Cardiac fibroblast (primary cell): ENCODE measurements around the gene PRKN.
A peak's percentile ranks its signal among the peaks of the same experiment; 100 is the strongest.

Source experiments
- DNase-seq, 2 donors: peaks; one replicate each; pipeline versions ENCODE4 v3.0.0 to v3.0.0-alpha.2; 2010; ENCODE audit warnings: low read depth in 2 of 2
- H3K4me3 ChIP-seq, 2 donors: replicated peaks in 1 of 2; 1 replicate in 1 of 2; 2 replicates in 1 of 2; pipeline ENCODE4 v1.5.1; 2011; ENCODE audit warnings: low read depth in 2 of 2, low read length in 2 of 2, mild to moderate bottlenecking in 2 of 2, moderate library complexity in 1 of 2
- TF ChIP-seq, protein P1 (sequence below): IDR thresholded peaks from one replicate; pipeline ENCODE4 v1.5.1; 2011; ENCODE audit warnings: low read depth, mild to moderate bottlenecking, low read length, inconsistent platforms

The PRKN gene

DNA sequence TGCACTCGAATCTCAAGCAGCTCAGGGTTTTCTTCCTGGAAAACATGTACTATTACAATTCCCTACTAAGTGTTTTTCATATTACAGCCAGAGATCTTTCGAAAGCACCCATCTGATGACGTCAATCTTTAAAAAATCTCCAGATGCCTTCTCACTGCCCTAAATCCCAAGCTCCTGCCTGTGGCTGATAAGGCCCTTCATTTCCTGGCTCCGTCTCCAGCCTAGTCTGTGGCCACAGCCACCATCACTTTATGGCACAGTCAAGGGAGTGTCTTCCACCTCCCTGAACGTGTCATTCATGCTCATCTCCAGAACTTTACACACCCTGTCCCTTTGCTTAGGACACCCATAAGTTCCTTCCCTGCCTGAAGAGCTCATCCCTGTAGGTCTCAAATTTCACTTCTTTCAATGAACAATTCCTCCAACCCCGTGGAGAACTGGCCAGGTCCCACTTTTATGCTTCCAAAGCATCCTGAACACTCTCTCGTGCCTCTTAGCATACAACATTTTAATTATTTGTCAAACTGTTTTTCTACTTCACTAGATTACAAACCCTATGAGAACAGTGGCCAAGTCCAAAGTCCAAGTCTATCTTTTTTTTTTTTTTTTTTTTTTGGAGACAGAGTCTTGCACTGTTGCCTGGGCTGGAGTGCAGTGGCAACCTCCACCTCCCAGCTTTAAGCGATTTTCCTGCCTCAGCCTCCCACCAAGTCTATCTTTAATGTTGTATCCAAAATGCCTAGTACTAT is 1347.6 kb downstream of the PRKN start:
- no peak overlapping the region for H3K4me3 ChIP-seq
- DNase-seq = peak; percentile 46 to 66
- TF ChIP-seq, protein P1, sequence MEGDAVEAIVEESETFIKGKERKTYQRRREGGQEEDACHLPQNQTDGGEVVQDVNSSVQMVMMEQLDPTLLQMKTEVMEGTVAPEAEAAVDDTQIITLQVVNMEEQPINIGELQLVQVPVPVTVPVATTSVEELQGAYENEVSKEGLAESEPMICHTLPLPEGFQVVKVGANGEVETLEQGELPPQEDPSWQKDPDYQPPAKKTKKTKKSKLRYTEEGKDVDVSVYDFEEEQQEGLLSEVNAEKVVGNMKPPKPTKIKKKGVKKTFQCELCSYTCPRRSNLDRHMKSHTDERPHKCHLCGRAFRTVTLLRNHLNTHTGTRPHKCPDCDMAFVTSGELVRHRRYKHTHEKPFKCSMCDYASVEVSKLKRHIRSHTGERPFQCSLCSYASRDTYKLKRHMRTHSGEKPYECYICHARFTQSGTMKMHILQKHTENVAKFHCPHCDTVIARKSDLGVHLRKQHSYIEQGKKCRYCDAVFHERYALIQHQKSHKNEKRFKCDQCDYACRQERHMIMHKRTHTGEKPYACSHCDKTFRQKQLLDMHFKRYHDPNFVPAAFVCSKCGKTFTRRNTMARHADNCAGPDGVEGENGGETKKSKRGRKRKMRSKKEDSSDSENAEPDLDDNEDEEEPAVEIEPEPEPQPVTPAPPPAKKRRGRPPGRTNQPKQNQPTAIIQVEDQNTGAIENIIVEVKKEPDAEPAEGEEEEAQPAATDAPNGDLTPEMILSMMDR = no peak

DNA sequence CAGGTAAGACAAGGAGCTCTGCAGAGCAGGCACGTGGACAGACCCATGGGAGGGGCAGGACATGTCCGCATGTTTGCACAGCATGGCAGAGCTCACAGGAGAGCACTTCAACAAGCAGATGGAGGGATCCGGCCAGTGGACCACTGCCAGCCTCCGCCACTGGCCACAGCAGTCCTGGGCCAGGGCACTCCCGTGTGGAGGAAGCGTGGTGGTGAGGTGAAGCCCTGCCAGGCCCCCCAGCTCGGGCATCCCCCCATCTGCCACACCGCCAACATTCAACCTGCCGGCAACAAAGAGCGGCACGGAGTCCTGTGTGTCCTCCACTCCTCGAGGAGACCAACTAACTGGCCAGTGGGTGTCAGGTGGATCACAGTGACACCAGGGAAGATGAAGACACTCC is 1349.5 kb downstream of the PRKN start:
- H3K4me3 ChIP-seq = no peak overlapping the region
- TF ChIP-seq, protein P1 = no peak
- DNase-seq = no peak

DNA sequence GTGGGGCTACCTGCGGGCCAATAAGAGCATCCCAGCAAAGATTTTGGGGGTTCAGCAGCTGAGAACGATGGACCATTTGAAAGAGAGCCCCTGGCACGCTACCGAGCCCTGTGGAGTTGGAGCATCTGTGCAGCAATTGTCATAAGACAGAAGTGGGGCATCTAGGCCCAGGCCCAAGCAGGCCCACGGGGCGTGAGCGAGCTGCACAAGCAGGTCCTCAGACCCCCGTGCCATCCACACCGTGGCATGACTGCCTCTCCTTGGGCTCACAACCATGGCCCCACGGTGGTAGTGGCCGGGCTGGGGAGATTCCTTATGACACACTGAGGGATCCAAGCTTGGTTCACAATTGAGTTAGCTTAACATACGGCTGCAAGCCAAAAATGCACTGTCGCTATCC is 1350.5 kb downstream of the PRKN start:
- DNase-seq = no peak
- no peak overlapping the region for H3K4me3 ChIP-seq
- TF ChIP-seq, protein P1 = no peak

DNA sequence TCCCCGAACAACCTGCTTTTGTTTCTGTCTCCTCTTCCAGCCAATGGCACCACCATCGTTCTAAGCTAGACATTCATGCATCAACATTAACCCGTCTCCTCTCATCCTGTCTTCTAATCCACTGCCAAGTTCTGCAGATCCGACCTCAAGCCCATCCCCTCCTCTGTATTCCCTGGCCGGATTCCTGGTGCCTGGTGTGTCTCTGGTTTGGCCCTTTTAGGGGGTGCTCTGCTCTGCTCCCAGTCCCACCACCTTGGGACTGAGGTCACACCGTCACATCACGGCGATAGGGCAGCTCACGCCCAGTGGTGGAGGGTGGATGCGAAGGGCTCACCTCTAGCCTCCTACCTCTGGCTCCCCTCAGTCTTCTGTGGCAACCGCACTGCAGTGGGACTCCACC is 1351.2 kb downstream of the PRKN start:
- DNase-seq = no peak
- TF ChIP-seq, protein P1 = no peak
- no peak overlapping the region for H3K4me3 ChIP-seq

DNA sequence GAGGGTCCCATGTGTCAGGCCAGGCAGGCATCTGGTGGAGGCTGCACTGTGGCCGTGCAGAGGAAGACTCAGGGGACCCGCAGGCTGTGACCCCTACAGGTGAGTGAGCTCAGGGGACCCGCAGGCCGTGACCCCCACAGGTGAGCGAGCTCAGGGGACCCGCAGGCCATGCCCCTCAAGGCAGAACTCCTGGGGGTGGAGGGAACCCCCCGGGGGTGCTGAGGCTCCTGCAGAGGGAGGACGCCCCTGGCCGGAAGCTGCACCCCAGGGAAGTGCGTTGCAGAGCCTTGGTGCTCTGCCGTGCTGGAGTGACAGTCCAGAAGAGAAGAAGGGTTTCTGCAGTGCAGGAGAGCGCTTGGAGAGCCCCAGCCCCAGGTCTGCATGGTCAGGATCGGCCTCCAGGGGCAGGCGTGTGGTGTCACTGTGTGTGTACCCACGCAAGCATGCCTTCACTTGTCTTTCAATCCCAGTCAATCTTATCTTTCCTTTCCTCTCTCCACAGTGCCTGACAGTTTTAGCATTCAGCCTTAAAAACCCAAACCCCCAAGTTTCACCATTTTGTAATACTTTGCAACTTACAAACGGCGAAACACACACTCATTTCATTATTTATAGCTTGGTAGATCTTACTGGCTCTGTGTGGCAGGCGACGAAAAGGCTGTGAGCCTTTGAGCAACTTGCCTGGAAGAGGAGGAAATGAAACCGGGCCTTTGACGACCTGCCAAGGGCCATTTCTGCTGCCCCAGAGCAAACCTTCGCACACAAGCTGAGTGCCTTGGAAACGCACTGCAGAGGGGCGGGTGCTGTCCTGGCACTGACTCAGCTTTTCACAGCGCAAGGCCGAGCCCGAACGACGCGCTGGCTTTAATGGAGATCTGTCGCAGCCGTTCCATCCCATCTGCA is 1352.3 kb downstream of the PRKN start:
- DNase-seq = peak; percentile 24 to 76
- no peak overlapping the region for H3K4me3 ChIP-seq
- TF ChIP-seq, protein P1 = peak; percentile 27

DNA sequence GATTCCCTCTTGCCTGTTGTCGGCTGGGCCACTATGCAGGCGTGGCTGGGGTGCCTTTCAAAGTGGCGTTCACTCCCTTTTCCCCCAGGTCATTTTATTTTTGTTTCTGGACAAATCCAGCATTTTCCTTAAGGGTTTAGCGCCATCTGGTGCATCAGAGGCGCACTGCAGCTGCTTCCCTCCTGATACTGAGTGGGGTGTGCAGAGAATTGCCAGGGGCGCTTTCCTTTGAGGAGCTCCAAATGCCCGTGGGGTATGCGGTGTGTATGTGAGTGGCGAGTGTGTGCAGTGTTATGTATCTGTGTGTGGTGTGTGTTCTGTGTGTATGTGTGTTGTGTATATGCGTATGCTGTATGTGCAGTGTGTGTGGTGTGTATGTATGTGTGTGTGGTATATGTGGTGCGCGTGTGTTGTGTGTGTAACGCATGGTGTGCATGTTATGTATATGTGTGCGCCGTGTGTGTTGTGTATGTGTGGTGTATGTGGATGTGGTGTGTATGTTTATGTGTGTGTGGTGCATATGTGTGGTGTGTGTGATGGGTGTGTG is 1353.6 kb downstream of the PRKN start:
- TF ChIP-seq, protein P1 = peak; percentile 97
- H3K4me3 ChIP-seq = no peak overlapping the region
- peak; percentile 69 for DNase-seq
